Midbrain (tissue), 1 donor: Measurements from ENCODE around the gene P2RX2.

Experiments used
- DNase-seq: peaks from one replicate; lab custom pipeline; 2025; lab: John Stamatoyannopoulos, UW

Gene P2RX2

DNA sequence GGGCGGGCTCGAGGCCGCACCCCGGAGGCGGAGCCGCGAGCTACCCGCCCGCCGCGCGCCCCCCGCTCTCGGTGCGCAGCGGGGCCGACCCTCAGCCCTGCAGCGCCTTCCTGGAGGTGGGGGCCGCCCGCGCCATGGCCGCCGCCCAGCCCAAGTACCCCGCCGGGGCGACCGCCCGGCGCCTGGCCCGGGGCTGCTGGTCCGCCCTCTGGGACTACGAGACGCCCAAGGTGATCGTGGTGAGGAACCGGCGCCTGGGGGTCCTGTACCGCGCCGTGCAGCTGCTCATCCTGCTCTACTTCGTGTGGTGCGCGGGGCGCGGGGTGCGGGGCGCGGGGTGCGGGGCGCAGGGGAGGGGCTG, at the start of gene P2RX2:
P2RX2 (plus strand) TSS at position 94 of the 361 bp plus-strand sequence; CDS start at position 135, 41 bp downstream.
- DNase-seq = no peak

- DNase-seq = no peak
Measured at GRCh38 chr12:132568826-132569480, 49.6 kb upstream of the P2RX2 start.

- DNase-seq = no peak
Measured at GRCh38 chr12:132569856-132570480, 48.6 kb upstream of the P2RX2 start.

- no peak for DNase-seq
Measured at GRCh38 chr12:132570635-132571034, 47.9 kb upstream of the P2RX2 start.

DNA sequence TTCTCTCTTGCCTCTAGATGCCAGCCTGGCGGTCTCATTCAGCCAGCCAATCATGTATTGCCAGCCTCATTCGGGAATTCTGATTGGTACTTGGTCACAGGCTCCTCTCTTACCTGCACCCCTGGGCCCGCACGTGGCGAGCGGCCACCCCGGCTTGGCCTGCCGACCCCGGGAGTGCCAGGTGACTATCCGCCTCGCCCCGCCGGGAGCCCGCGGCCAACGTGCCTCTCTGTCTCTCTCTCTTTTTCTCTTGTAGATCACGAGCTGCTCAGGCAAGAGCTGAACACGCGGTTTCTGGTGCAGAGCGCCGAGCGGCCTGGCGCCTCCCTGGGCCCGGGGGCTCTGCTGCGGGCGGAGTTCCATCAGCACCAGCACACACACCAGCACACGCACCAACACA, 47.5 kb upstream of the P2RX2 start:
- DNase-seq = no peak

DNA sequence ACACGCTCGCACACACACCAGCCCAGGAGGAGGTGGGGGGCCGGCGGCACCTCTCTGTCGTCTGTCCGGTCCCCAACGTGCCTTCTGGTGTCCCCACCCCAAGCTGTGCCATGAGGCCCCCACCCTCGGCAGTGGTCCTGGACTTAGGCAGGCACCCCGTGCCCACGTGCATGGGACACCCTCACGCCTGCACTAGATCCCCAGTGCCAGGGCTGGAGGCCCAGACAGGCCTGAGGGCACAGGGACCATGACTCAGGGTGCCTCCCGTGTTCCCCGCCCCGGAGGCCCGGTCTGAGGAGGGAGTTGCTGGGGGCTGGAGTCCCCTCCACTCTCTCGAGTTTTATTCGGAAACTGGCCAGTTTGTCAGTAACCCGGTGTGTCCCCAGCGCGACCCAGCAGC, 47.0 kb upstream of the P2RX2 start:
- DNase-seq = no peak

GRCh38 chr12:132572106-132572505, 46.5 kb upstream of the P2RX2 start:
- DNase-seq = no peak

GRCh38 chr12:132572801-132573760, 45.5 kb upstream of the P2RX2 start:
- DNase-seq = no peak

DNA sequence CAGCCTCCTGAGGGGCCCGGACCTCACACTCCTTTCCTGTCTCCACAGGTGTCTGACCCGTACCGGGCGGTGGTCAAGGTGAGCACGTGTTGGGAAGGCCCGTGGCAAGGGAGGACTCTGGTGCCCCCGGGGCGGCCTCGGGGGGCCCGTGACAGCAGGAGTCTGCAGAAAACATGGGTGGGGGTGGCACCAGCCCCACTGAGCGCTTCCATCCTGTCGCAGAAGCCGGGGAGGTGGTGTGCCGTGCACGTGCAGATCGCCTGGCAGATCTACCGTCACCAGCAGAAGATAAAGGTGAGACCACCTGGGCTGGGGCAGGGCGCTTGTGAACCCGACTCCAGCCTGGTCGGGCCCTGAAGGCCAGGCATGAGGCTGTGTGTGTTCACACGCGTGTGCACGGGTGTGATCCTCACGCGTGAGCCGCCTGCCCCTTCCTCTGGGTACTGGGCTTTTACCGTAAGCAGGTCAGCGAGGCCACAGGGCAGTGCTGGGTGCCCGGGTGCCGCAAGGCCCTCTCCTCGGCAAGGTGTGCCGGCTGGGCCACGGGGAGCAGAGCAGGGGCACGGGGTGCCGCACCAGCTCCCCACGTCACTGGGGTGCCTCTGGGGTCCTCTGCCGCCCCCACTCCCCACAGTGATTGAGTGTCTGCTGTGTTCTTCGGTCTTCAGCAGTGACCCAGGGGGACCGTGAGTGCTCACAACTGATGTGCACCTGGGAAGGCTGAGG, 44.1 kb upstream of the P2RX2 start:
- no peak for DNase-seq

- DNase-seq = no peak
Measured at GRCh38 chr12:132575661-132576060, 42.9 kb upstream of the P2RX2 start.

DNA sequence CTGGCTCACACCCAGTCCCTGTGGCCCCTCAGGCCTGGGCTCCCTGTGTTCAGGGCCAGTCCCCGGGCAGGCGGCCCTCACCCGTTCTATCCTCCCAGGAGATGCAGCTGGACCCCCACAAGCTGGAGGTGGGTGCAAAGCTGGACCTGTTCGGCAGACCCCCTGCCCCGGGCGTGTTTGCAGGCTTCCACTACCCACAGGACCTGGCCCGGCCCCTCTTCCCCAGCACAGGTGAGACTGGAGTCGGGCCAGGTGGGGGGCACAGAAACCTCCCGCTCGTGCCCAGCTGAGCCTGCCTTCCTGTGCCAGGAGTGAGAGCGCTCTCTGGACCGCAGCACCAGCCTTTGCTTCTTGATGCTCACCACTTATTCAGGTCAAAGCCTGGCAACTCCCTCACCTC, 41.9 kb upstream of the P2RX2 start:
- DNase-seq = no peak

DNA sequence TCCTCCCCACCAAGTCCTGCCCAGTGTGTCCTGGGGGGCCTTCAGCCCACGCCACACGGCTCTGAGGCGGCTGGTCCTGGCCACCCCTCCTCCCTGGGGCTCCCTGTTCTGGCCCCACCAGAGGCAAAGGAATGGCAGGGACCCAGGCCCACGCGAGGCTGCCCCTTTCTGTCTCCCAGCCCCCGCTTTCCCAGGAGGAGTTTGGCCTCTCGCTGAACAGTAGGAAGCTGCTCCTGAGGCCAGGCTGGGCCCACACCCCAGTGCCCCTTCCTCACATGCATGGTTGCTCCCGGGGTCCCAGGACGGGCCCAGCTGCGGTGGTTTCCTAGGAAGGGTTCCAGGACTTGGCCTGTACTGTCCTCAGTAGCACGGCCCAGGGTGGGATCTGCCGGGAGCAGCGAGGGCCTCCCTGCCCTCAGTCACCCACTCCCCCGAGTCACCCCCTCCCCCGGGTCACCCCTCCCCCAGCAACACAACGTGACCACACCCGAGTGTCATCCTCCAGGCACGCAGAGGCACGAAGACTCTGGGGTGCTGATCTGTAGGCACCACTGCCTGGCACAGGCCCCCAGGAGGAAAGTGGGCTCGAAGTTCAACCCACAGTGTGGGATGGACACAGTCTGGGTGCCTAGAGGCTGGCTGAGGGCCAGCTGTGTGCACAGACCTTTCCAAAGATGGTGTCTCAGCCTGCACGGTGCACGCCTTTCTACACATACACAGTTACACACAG, 41.2 kb upstream of the P2RX2 start:
- DNase-seq = no peak

DNA sequence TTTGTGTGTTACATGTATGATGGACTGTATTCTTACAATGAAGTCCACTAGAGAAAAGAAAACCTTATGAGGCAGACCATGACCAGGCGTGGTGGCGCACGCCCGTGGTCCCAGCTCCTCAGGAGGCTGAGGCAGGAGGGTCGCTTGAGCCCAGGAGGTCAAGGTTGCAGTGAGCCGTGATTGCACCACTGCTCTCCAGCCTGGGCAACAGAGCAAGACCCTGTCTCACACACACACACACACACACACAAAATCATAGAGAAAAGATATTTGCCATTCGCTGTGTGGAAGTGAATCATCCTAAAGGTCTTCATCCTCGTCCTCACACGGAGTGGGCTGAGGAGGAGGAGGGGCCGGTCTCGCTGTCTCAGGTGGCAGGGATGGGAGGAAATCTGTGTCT, 40.5 kb upstream of the P2RX2 start:
- DNase-seq = no peak

DNA sequence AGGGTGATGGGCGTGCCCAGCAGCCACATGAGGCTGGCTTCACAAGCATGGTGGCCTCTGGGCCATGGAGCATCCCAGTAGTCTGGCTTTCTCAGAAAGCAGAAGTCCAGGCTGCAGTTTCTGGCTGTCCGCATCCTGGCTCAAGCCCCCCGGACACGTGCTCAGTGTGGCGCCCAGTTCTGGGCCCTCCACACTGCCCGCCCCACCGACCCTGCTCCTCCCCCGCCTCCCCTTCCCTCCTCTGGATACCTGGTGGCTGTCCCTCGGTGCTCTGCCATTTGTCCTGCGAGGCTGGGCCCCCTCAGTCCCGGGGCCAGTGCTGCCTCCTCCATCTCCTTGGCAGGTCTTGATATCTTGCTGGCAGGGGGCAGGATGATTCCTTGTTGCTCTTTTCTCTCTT, 39.8 kb upstream of the P2RX2 start:
- DNase-seq = no peak

GRCh38 chr12:132579744-132580143, 38.8 kb upstream of the P2RX2 start:
- no peak for DNase-seq

- no peak for DNase-seq
Measured at GRCh38 chr12:132580701-132581292, 37.8 kb upstream of the P2RX2 start.

GRCh38 chr12:132581348-132582057, 37.1 kb upstream of the P2RX2 start:
- no peak for DNase-seq

DNA sequence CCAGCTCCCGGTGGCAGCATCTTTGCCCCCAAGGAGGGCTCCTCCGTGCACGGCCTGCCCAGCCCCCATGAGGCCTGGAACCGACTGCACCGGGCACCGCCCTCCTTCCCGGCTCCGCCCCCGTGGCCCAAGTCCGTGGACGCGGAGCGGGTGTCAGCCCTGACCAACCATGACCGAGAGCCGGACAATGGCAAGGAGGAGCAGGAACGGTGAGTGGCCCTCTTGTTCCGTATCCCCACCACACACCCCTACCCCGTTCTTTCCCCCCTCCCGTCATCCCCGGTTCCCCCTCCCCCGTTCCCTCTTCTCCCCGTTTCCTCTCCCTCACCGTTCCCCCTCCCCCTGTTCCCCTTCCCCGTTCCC, 36.5 kb upstream of the P2RX2 start:
- no peak for DNase-seq

DNA sequence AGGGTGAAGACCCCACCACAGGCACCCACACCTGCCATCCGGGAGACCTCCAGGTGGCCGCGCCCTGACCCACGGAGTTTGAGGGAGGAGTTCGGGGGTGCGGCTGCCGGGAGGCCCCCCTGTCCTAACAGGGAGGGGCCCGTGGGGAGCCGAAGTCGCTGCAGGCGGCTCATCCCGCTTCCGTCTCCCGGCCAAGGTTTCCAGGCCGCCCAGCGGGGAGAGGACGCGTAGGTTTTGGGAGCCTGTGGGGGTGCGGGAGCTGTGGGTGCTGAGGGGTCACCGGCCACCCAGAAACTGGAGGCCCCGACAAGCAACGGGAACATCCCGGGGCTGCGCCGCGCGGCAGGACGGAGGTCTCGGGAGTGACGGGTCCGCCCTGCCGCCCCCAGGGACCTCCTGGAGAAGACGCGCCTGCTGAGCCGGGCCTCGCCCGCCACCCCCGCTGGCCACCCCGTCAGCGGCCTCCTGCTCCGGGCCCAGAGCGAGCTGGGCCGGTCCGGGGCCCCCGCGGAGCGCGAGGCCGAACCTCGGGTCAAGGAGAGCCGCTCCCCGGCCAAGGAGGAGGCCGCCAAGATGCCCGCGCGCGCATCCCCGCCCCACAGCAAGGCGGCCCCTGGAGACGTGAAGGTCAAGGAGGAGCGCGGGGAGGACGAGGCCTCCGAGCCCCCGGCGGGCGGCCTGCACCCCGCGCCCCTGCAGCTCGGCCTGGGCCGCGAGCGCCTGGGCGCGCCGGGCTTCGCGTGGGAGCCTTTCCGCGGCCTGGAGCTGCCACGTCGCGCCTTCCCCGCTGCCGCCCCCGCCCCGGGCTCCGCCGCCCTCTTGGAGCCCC, 35.8 kb upstream of the P2RX2 start:
- no peak for DNase-seq

DNA sequence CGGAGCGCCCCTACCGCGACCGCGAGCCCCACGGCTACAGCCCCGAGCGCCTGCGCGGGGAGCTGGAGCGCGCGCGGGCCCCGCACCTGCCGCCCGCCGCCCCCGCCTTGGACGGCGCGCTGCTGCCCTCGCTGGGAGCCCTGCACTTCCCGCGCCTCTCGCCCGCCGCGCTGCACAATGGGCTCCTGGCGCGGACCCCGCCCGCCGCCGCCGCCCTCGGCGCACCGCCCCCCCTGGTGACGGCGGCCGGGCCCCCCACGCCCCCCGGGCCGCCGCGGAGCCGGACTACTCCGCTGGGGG, 35.2 kb upstream of the P2RX2 start:
- no peak for DNase-seq
